Nephron progenitor cell (in vitro differentiated cells): Measurements from ENCODE around the gene ATP2B1.

Source experiments
- DNase-seq: peaks from one replicate; pipeline ENCODE4 v3.0.0; 2021
- H3K27ac Mint-ChIP-seq: 2 replicates; pipeline ENCODE4 v1.8.0; 2021; ENCODE audit warnings: mild to moderate bottlenecking, moderate library complexity, mixed read lengths
- H3K27me3 Mint-ChIP-seq: 2 replicates; pipeline ENCODE4 v1.8.0; 2021; ENCODE audit warnings: mild to moderate bottlenecking, low read depth, mixed read lengths; ENCODE audit not compliant: poor library complexity
- H3K36me3 Mint-ChIP-seq: 2 replicates; pipeline ENCODE4 v1.8.0; 2021; ENCODE audit warnings: low read depth, mixed read lengths
- H3K4me1 Mint-ChIP-seq: 2 replicates; pipeline ENCODE4 v1.8.0; 2021; ENCODE audit warnings: mixed read lengths
- H3K4me3 Mint-ChIP-seq: 2 replicates; pipeline ENCODE4 v1.8.0; 2021; ENCODE audit warnings: mild to moderate bottlenecking, moderate library complexity, mixed read lengths
- H3K9me3 Mint-ChIP-seq: 2 replicates; pipeline ENCODE4 v1.8.0; 2021; ENCODE audit warnings: mild to moderate bottlenecking, moderate library complexity, mixed read lengths
- TF ChIP-seq, protein P1 (sequence below): fragments of 200-600 bp; sonication (generic); IDR thresholded peaks from 2 replicates; pipeline ENCODE4 v1.5.0; 2021; ENCODE audit warnings: antibody characterized with exemption

Gene ATP2B1

DNA sequence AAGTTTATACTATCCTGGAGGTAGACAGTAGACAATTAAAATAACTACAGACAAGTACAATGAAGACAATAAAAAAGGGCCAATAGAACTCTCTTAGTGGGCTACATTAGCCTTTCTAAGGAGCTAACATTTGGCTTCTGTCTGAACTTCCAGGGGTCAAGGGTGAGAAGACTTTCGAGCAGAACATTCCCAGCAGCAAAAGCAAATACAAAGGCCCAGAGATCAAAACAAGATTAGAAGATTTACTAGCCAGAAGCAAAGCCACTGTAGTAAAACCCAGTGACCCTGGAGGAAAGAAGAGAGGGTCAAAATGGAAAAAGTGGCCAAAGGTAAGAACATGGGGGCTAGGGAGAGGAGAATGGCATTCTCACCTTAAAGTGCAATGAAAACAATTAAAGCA, 63.2 kb downstream of the ATP2B1 start:
- Mint-ChIP-seq H3K27me3 (no peaks in the 10 kb centered on the region), H3K27ac (peak overlapping the region; percentile 62), H3K9me3 (peaks cover 11% of the 10 kb centered on the region), H3K36me3 (peaks cover 44% of the 10 kb centered on the region), H3K4me3 (peak overlapping the region; percentile 3), H3K4me1 (peaks cover 55% of the 10 kb centered on the region)
- TF ChIP-seq, protein P1, sequence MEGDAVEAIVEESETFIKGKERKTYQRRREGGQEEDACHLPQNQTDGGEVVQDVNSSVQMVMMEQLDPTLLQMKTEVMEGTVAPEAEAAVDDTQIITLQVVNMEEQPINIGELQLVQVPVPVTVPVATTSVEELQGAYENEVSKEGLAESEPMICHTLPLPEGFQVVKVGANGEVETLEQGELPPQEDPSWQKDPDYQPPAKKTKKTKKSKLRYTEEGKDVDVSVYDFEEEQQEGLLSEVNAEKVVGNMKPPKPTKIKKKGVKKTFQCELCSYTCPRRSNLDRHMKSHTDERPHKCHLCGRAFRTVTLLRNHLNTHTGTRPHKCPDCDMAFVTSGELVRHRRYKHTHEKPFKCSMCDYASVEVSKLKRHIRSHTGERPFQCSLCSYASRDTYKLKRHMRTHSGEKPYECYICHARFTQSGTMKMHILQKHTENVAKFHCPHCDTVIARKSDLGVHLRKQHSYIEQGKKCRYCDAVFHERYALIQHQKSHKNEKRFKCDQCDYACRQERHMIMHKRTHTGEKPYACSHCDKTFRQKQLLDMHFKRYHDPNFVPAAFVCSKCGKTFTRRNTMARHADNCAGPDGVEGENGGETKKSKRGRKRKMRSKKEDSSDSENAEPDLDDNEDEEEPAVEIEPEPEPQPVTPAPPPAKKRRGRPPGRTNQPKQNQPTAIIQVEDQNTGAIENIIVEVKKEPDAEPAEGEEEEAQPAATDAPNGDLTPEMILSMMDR = no peak
- DNase-seq = peak; percentile 16

GRCh38 chr12:89642959-89643358, 65.7 kb downstream of the ATP2B1 start:
- Mint-ChIP-seq H3K4me3 (no peak overlapping the region), H3K9me3 (no peaks in the 10 kb centered on the region), H3K4me1 (peaks cover 48% of the 10 kb centered on the region), H3K27ac (no peak overlapping the region), H3K36me3 (peaks cover 28% of the 10 kb centered on the region), H3K27me3 (no peaks in the 10 kb centered on the region)
- no peak for DNase-seq
- TF ChIP-seq, protein P1 = no peak

GRCh38 chr12:89636776-89637160, 71.9 kb downstream of the ATP2B1 start:
- Mint-ChIP-seq H3K27me3 (no peaks in the 10 kb centered on the region), H3K36me3 (peaks cover 36% of the 10 kb centered on the region), H3K9me3 (no peaks in the 10 kb centered on the region), H3K27ac (peak overlapping the region; percentile 8), H3K4me3 (no peak overlapping the region), H3K4me1 (peaks cover 5% of the 10 kb centered on the region)
- TF ChIP-seq, protein P1 = no peak
- no peak for DNase-seq

GRCh38 chr12:89636052-89636775, 72.4 kb downstream of the ATP2B1 start:
- peaks cover 37% of the 10 kb centered on the region for H3K36me3 Mint-ChIP-seq
- H3K9me3 Mint-ChIP-seq = no peaks in the 10 kb centered on the region
- H3K27me3 Mint-ChIP-seq = no peaks in the 10 kb centered on the region
- H3K4me3 Mint-ChIP-seq = no peak overlapping the region
- H3K4me1 Mint-ChIP-seq = peaks cover 5% of the 10 kb centered on the region
- TF ChIP-seq, protein P1 = no peak
- no peak for DNase-seq
- peak overlapping the region; percentile 8 for H3K27ac Mint-ChIP-seq

GRCh38 chr12:89634508-89634907, 74.1 kb downstream of the ATP2B1 start:
- Mint-ChIP-seq H3K9me3 (no peaks in the 10 kb centered on the region), H3K27ac (no peak overlapping the region), H3K36me3 (peaks cover 40% of the 10 kb centered on the region), H3K4me3 (no peak overlapping the region), H3K4me1 (no peaks in the 10 kb centered on the region), H3K27me3 (no peaks in the 10 kb centered on the region)
- no peak for DNase-seq
- TF ChIP-seq, protein P1 = no peak

- H3K36me3 Mint-ChIP-seq = peaks cover 58% of the 10 kb centered on the region
- no peaks in the 10 kb centered on the region for H3K27me3 Mint-ChIP-seq
- H3K4me1 Mint-ChIP-seq = no peaks in the 10 kb centered on the region
- H3K4me3 Mint-ChIP-seq = no peak overlapping the region
- no peaks in the 10 kb centered on the region for H3K9me3 Mint-ChIP-seq
- TF ChIP-seq, protein P1 = no peak
- no peak overlapping the region for H3K27ac Mint-ChIP-seq
- DNase-seq = no peak
These were observed 75.9 kb downstream of the ATP2B1 start for GRCh38 chr12:89632778-89633177.
